ENCODE measurements around the gene NFASC. TPM values are rescaled to one million over a fixed set of nuclear protein-coding genes. Genes with fewer than 3 reads are reported as not detected.

NFASC gene
- total RNA-seq, 4 donors from 2014 or later = 6.3 to 15.1 (median 11.7) TPM

DNA sequence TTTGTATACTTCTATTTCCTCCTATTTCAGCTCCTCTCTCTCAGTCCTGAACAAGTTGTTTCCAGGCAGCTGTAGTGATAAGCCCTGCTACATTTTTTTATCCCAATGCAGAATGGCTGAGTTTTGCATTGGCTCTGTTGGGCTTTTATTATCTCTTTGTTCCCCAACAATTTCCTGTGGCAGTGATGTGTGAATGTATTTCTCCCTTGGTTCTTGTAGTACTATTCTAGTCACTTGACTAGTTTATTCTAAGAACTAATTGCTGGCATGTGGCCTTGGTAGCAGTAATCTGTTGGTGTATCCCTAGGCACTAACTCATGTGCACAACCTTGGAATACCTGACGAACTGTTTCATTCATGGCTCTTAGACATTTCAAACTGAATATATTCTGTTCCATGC is 60.7 kb downstream of the NFASC start:
- no peaks in the 10 kb centered on the region for H3K27me3 ChIP-seq
- no peak for DNase-seq
- WGBS, 2 donors = 86 to 100% methylated on average over 1 of the region's 1 CpG
- no peak overlapping the region for H3K4me3 ChIP-seq
- no peak overlapping the region for H3K27ac ChIP-seq
- H3K9me3 ChIP-seq = no peaks in the 10 kb centered on the region
- TF ChIP-seq, protein P1, sequence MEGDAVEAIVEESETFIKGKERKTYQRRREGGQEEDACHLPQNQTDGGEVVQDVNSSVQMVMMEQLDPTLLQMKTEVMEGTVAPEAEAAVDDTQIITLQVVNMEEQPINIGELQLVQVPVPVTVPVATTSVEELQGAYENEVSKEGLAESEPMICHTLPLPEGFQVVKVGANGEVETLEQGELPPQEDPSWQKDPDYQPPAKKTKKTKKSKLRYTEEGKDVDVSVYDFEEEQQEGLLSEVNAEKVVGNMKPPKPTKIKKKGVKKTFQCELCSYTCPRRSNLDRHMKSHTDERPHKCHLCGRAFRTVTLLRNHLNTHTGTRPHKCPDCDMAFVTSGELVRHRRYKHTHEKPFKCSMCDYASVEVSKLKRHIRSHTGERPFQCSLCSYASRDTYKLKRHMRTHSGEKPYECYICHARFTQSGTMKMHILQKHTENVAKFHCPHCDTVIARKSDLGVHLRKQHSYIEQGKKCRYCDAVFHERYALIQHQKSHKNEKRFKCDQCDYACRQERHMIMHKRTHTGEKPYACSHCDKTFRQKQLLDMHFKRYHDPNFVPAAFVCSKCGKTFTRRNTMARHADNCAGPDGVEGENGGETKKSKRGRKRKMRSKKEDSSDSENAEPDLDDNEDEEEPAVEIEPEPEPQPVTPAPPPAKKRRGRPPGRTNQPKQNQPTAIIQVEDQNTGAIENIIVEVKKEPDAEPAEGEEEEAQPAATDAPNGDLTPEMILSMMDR (IDR thresholded peaks at IDR 0.05) = no peak
- no peak for TF ChIP-seq POLR2A (IDR thresholded peaks at IDR 0.05)
- H3K36me3 ChIP-seq = no peaks in the 10 kb centered on the region
- H3K4me1 ChIP-seq = peaks cover 0 to 6% (median 0%) of the 10 kb centered on the region in 3 donors
- intact Hi-C loops (cut with DNase I) = no loop called here

GRCh38 chr1:204931768-204932572 is 61.3 kb downstream of the NFASC start:
- peaks cover 0 to 6% (median 0%) of the 10 kb centered on the region in 3 donors for H3K4me1 ChIP-seq
- TF ChIP-seq, protein P1 (IDR thresholded peaks at IDR 0.05) = no peak
- no peak for TF ChIP-seq POLR2A (IDR thresholded peaks at IDR 0.05)
- H3K27me3 ChIP-seq = no peaks in the 10 kb centered on the region
- WGBS, 2 donors = 81 to 94% methylated on average over 7 of the region's 7 CpGs
- H3K4me3 ChIP-seq = no peak overlapping the region
- no peak for DNase-seq
- no peaks in the 10 kb centered on the region for H3K36me3 ChIP-seq
- H3K27ac ChIP-seq = no peak overlapping the region
- intact Hi-C loops (cut with DNase I) = no loop called here
- no peaks in the 10 kb centered on the region for H3K9me3 ChIP-seq

GRCh38 chr1:204932573-204932909 is 61.9 kb downstream of the NFASC start:
- DNase-seq = no peak
- H3K36me3 ChIP-seq = no peaks in the 10 kb centered on the region
- no peak overlapping the region for H3K4me3 ChIP-seq
- TF ChIP-seq, protein P1 (IDR thresholded peaks at IDR 0.05) = no peak
- TF ChIP-seq POLR2A (IDR thresholded peaks at IDR 0.05) = no peak
- H3K4me1 ChIP-seq = peaks cover 0 to 3% (median 0%) of the 10 kb centered on the region in 3 donors
- intact Hi-C loops (cut with DNase I) = no loop called here
- no peaks in the 10 kb centered on the region for H3K27me3 ChIP-seq
- H3K9me3 ChIP-seq = no peaks in the 10 kb centered on the region
- no peak overlapping the region for H3K27ac ChIP-seq
- WGBS, 2 donors = 74 to 77% methylated on average over 7 of the region's 7 CpGs

- TF ChIP-seq, protein P1 (IDR thresholded peaks at IDR 0.05) = no peak
- no peaks in the 10 kb centered on the region for H3K9me3 ChIP-seq
- H3K4me3 ChIP-seq = no peak overlapping the region
- no peak overlapping the region for H3K27ac ChIP-seq
- no peaks in the 10 kb centered on the region for H3K36me3 ChIP-seq
- intact Hi-C loops (cut with DNase I) = no loop called here
- DNase-seq = no peak
- no peaks in the 10 kb centered on the region for H3K4me1 ChIP-seq
- 72 to 85% methylated on average over 3 of the region's 3 CpGs for WGBS, 2 donors
- no peaks in the 10 kb centered on the region for H3K27me3 ChIP-seq
Measured at GRCh38 chr1:204935155-204935554, 64.5 kb downstream of the NFASC start.

DNA sequence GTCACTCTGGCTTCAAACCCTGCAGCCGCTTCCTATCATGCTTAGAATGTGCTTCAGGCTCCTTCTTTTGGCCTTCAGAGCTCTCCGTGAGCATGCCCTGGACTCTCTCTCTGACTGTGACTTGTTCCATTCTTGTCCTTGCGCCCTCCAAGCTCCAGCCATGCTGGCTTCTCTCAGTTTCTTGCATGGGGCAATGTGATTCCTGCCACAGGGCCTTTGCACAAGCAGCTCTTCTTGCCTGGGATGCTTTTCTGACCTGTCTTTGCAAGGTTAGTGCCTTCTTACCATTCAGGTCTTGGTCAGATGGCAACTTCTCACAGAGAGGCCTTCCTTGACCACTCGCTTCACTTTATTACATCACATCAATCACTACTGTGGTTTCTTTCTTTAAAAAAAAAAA is 66.1 kb downstream of the NFASC start:
- Histone ChIP-seq H3K4me3 (no peak overlapping the region), H3K27me3 (no peaks in the 10 kb centered on the region), H3K9me3 (no peaks in the 10 kb centered on the region), H3K27ac (no peak overlapping the region), H3K4me1 (peaks cover 0 to 4% (median 0%) of the 10 kb centered on the region in 3 donors), H3K36me3 (no peaks in the 10 kb centered on the region)
- 70 to 77% methylated on average over 4 of the region's 4 CpGs for WGBS, 2 donors
- intact Hi-C loops (cut with DNase I) = no loop called here
- TF ChIP-seq POLR2A (IDR thresholded peaks at IDR 0.05) = no peak
- no peak for DNase-seq
